Natural killer cell treated with Interleukin-12 subunit alpha and Interleukin-12 subunit beta and Interleukin-15 and Interleukin-18, amount 100 ng/mL, for 72 hours (primary cell): ENCODE results near the gene HS3ST3A1. TPM values are rescaled to one million over a fixed set of nuclear protein-coding genes. Genes with fewer than 3 reads are reported as not detected.

Experiments
- ATAC-seq, 2 donors: fragments of 150-1000 bp; cut with Tn5 transposase in 1 of 2; sonication (Bioruptor Pico), chemical (Tn5 transposase) in 1 of 2; 2 replicates each; pipeline ENCODE4 v1.10.0; 2021
- DNase-seq: peaks from one replicate; pipeline ENCODE4 v3.0.0; 2022; ENCODE audit warnings: low spot score
- H3K27ac Mint-ChIP-seq, 2 donors: 1 replicate in 1 of 2; 2 replicates in 1 of 2; pipeline ENCODE4 v1.8.0; 2022; ENCODE audit warnings: mixed read lengths in 2 of 2, mild to moderate bottlenecking in 1 of 2, moderate library complexity in 1 of 2
- H3K27me3 Mint-ChIP-seq, 2 donors: 1 replicate in 1 of 2; 2 replicates in 1 of 2; pipeline ENCODE4 v1.8.0; 2022; ENCODE audit warnings: mixed read lengths in 2 of 2
- H3K36me3 Mint-ChIP-seq: one replicate; pipeline ENCODE4 v1.8.0; 2022; ENCODE audit warnings: mixed read lengths
- H3K4me1 Mint-ChIP-seq, 2 donors: 1 replicate in 1 of 2; 2 replicates in 1 of 2; pipeline ENCODE4 v1.8.0; 2022; ENCODE audit warnings: low read depth in 2 of 2, mixed read lengths in 2 of 2, mild to moderate bottlenecking in 1 of 2
- H3K4me3 Mint-ChIP-seq: one replicate; pipeline ENCODE4 v1.8.0; 2022; ENCODE audit warnings: mixed read lengths
- H3K9me3 Mint-ChIP-seq: 2 replicates; pipeline ENCODE4 v1.8.0; 2022; ENCODE audit warnings: mixed read lengths
- total RNA-seq, 2 donors: library from RNA; stranded (reverse); gene quantifications; one replicate each; pipeline ENCODE4 v1.2.3, GENCODE V29; 2022

The HS3ST3A1 gene
- 1 to 10 TPM; 1.1 to 2.4 TPM for total RNA-seq

- H3K4me1 Mint-ChIP-seq: peaks cover 0 to 3% of the 10 kb centered on the region in 2 donors
- no peaks in the 10 kb centered on the region for H3K36me3 Mint-ChIP-seq
- no peak within 1 kb of the TSS for H3K27ac Mint-ChIP-seq
- H3K9me3 Mint-ChIP-seq: no peaks in the 10 kb centered on the region
- DNase-seq (no peak), ATAC-seq (peak; percentile 13 to 50)
- peak within 1 kb of the TSS; percentile 9 for H3K4me3 Mint-ChIP-seq
- H3K27me3 Mint-ChIP-seq: peaks cover 45 to 69% of the 10 kb centered on the region in 2 donors
Observed at GRCh38 chr17:13601776-13602551, at the start of gene HS3ST3A1. TSS of gene HS3ST3A1 (minus strand) at chr17:13601929. CDS start at chr17:13601129, 800 bp downstream.

GRCh38 chr17:13650096-13650675 lies 48.5 kb upstream of the HS3ST3A1 start:
- H3K9me3 Mint-ChIP-seq: no peaks in the 10 kb centered on the region
- H3K36me3 Mint-ChIP-seq: no peaks in the 10 kb centered on the region
- H3K4me3 Mint-ChIP-seq: no peak overlapping the region
- H3K4me1 Mint-ChIP-seq: no peaks in the 10 kb centered on the region
- no peak overlapping the region for H3K27ac Mint-ChIP-seq
- DNase-seq (no peak), ATAC-seq (no peak)
- peaks cover 5 to 8% of the 10 kb centered on the region in 2 donors for H3K27me3 Mint-ChIP-seq

GRCh38 chr17:13647543-13648021 lies 45.9 kb upstream of the HS3ST3A1 start:
- ATAC-seq (no peak), DNase-seq (no peak)
- Mint-ChIP-seq H3K4me1 (no peaks in the 10 kb centered on the region), H3K27me3 (peaks cover 6 to 18% of the 10 kb centered on the region in 2 donors), H3K9me3 (no peaks in the 10 kb centered on the region), H3K4me3 (no peak overlapping the region), H3K36me3 (no peaks in the 10 kb centered on the region), H3K27ac (no peak overlapping the region)

- ATAC-seq (no peak), DNase-seq (no peak)
- H3K36me3 Mint-ChIP-seq: no peaks in the 10 kb centered on the region
- no peaks in the 10 kb centered on the region for H3K9me3 Mint-ChIP-seq
- peaks cover 6 to 18% of the 10 kb centered on the region in 2 donors for H3K27me3 Mint-ChIP-seq
- H3K27ac Mint-ChIP-seq: no peak overlapping the region
- no peak overlapping the region for H3K4me3 Mint-ChIP-seq
- no peaks in the 10 kb centered on the region for H3K4me1 Mint-ChIP-seq
Observed at GRCh38 chr17:13646969-13647542, 45.3 kb upstream of the HS3ST3A1 start.

- DNase-seq (no peak), ATAC-seq (no peak)
- Mint-ChIP-seq H3K36me3 (no peaks in the 10 kb centered on the region), H3K9me3 (no peaks in the 10 kb centered on the region), H3K27ac (no peak overlapping the region), H3K4me3 (no peak overlapping the region), H3K27me3 (peaks cover 6 to 18% of the 10 kb centered on the region in 2 donors), H3K4me1 (no peaks in the 10 kb centered on the region)
Observed at GRCh38 chr17:13646411-13646810, 44.7 kb upstream of the HS3ST3A1 start.

GRCh38 chr17:13643180-13643579 lies 41.5 kb upstream of the HS3ST3A1 start:
- DNase-seq (no peak), ATAC-seq (no peak)
- Mint-ChIP-seq H3K4me3 (no peak overlapping the region), H3K4me1 (no peaks in the 10 kb centered on the region), H3K27me3 (peaks cover 3 to 14% of the 10 kb centered on the region in 2 donors), H3K27ac (no peak overlapping the region), H3K9me3 (no peaks in the 10 kb centered on the region), H3K36me3 (no peaks in the 10 kb centered on the region)

- no peak for DNase-seq
- no peaks in the 10 kb centered on the region for H3K36me3 Mint-ChIP-seq
- no peaks in the 10 kb centered on the region for H3K4me1 Mint-ChIP-seq
- H3K4me3 Mint-ChIP-seq: no peak overlapping the region
- H3K27me3 Mint-ChIP-seq: peaks cover 6 to 17% of the 10 kb centered on the region in 2 donors
- no peaks in the 10 kb centered on the region for H3K9me3 Mint-ChIP-seq
- no peak for ATAC-seq
- no peak overlapping the region for H3K27ac Mint-ChIP-seq
Observed at GRCh38 chr17:13642188-13642587, 40.5 kb upstream of the HS3ST3A1 start.

- Mint-ChIP-seq H3K4me1 (no peaks in the 10 kb centered on the region), H3K27ac (no peak overlapping the region), H3K4me3 (no peak overlapping the region), H3K27me3 (peaks cover 10 to 24% of the 10 kb centered on the region in 2 donors), H3K36me3 (no peaks in the 10 kb centered on the region), H3K9me3 (no peaks in the 10 kb centered on the region)
- ATAC-seq: no peak
- no peak for DNase-seq
Observed at GRCh38 chr17:13640551-13640950, 38.8 kb upstream of the HS3ST3A1 start.

- Mint-ChIP-seq H3K9me3 (no peaks in the 10 kb centered on the region), H3K4me3 (no peak overlapping the region), H3K4me1 (no peaks in the 10 kb centered on the region), H3K27ac (no peak overlapping the region), H3K36me3 (no peaks in the 10 kb centered on the region), H3K27me3 (peaks cover 15 to 36% of the 10 kb centered on the region in 2 donors)
- DNase-seq (no peak), ATAC-seq (no peak)
Observed at GRCh38 chr17:13638855-13639458, 37.2 kb upstream of the HS3ST3A1 start.

- Mint-ChIP-seq H3K4me1 (no peaks in the 10 kb centered on the region), H3K4me3 (no peak overlapping the region), H3K9me3 (no peaks in the 10 kb centered on the region), H3K27me3 (peaks cover 15 to 30% of the 10 kb centered on the region in 2 donors), H3K36me3 (no peaks in the 10 kb centered on the region), H3K27ac (no peak overlapping the region)
- DNase-seq (no peak), ATAC-seq (no peak)
Observed at GRCh38 chr17:13636951-13637350, 35.2 kb upstream of the HS3ST3A1 start.

GRCh38 chr17:13635951-13636350 lies 34.2 kb upstream of the HS3ST3A1 start:
- DNase-seq: no peak
- Mint-ChIP-seq H3K27ac (no peak overlapping the region), H3K9me3 (no peaks in the 10 kb centered on the region), H3K4me1 (no peaks in the 10 kb centered on the region), H3K4me3 (no peak overlapping the region), H3K36me3 (no peaks in the 10 kb centered on the region), H3K27me3 (peaks cover 18 to 30% of the 10 kb centered on the region in 2 donors)
- ATAC-seq: no peak

GRCh38 chr17:13634021-13634420 lies 32.3 kb upstream of the HS3ST3A1 start:
- DNase-seq (no peak), ATAC-seq (no peak)
- Mint-ChIP-seq H3K27me3 (peaks cover 18 to 30% of the 10 kb centered on the region in 2 donors), H3K9me3 (no peaks in the 10 kb centered on the region), H3K4me1 (no peaks in the 10 kb centered on the region), H3K36me3 (no peaks in the 10 kb centered on the region), H3K27ac (no peak overlapping the region), H3K4me3 (no peak overlapping the region)

- no peaks in the 10 kb centered on the region for H3K9me3 Mint-ChIP-seq
- peaks cover 15 to 24% of the 10 kb centered on the region in 2 donors for H3K27me3 Mint-ChIP-seq
- ATAC-seq (no peak), DNase-seq (no peak)
- no peaks in the 10 kb centered on the region for H3K36me3 Mint-ChIP-seq
- no peaks in the 10 kb centered on the region for H3K4me1 Mint-ChIP-seq
- H3K4me3 Mint-ChIP-seq: no peak overlapping the region
- no peak overlapping the region for H3K27ac Mint-ChIP-seq
Observed at GRCh38 chr17:13631529-13631928, 29.8 kb upstream of the HS3ST3A1 start.

- H3K9me3 Mint-ChIP-seq: no peaks in the 10 kb centered on the region
- H3K4me1 Mint-ChIP-seq: no peaks in the 10 kb centered on the region
- ATAC-seq (no peak), DNase-seq (no peak)
- no peak overlapping the region for H3K27ac Mint-ChIP-seq
- H3K27me3 Mint-ChIP-seq: peaks cover 32 to 36% of the 10 kb centered on the region in 2 donors
- H3K4me3 Mint-ChIP-seq: no peak overlapping the region
- no peaks in the 10 kb centered on the region for H3K36me3 Mint-ChIP-seq
Observed at GRCh38 chr17:13626703-13627102, 25.0 kb upstream of the HS3ST3A1 start.
